HepG2 (cell line): ENCODE data around the gene NSMCE1. TPM values are rescaled to one million over a fixed set of nuclear protein-coding genes. Genes with fewer than 3 reads are reported as not detected.

ENCODE experiments used
- CHCHD3 ChIP-seq: sonication (generic); formaldehyde crosslinking; IDR thresholded peaks from 2 replicates; pipeline ENCODE4 v1.8.0; 2022; ENCODE audit warnings: mild to moderate bottlenecking, missing genetic modification reagents, moderate library complexity
- CREB1 ChIP-seq, 2 experiments: fragments of 450-650 bp in 1 of 2; IDR thresholded peaks; 2 replicates each; pipeline ENCODE4 v1.6.1; 2016 to 2017; ENCODE audit warnings: control low read depth in 1 of 2, mild to moderate bottlenecking in 1 of 2, missing compliant biosample characterization in 1 of 2, missing genetic modification characterization in 1 of 2
- DBP ChIP-seq: sonication (generic); formaldehyde crosslinking; IDR thresholded peaks from 2 replicates; pipeline ENCODE4 v1.4.0; 2020; ENCODE audit warnings: missing genetic modification reagents; ENCODE audit errors: not compliant biosample characterization
- E2F1 ChIP-seq: sonication (generic); formaldehyde crosslinking; IDR thresholded peaks from 2 replicates; pipeline ENCODE4 v1.5.0; 2020; ENCODE audit warnings: missing genetic modification reagents
- FOXO1 ChIP-seq: sonication (generic); formaldehyde crosslinking; IDR thresholded peaks from 2 replicates; pipeline ENCODE4 v1.4.0; 2020; ENCODE audit warnings: missing genetic modification reagents
- GLI4 ChIP-seq: sonication (generic); formaldehyde crosslinking; IDR thresholded peaks from 2 replicates; pipeline ENCODE4 v1.5.1; 2020; ENCODE audit warnings: missing genetic modification reagents, mild to moderate bottlenecking, moderate library complexity, borderline replicate concordance
- JUND ChIP-seq: sonication (generic); formaldehyde crosslinking; IDR thresholded peaks from 2 replicates; pipeline ENCODE4 v1.8.0; 2022; ENCODE audit warnings: mild to moderate bottlenecking, missing genetic modification reagents
- REST ChIP-seq, 2 experiments: IDR thresholded peaks; 2 replicates each; pipeline ENCODE4 v1.6.1; 2011 to 2012; ENCODE audit warnings: low read length in 2 of 2, borderline replicate concordance in 1 of 2, low read depth in 1 of 2, mild to moderate bottlenecking in 1 of 2, moderate library complexity in 1 of 2
- RXRA ChIP-seq: sonication (generic); formaldehyde crosslinking; IDR thresholded peaks from 2 replicates; pipeline ENCODE4 v1.5.1; 2020; ENCODE audit warnings: missing genetic modification reagents
- TBX3 ChIP-seq: fragments of 450-650 bp; IDR thresholded peaks from 2 replicates; pipeline ENCODE4 v1.6.1; 2017; ENCODE audit warnings: antibody characterized with exemption, mild to moderate bottlenecking, inconsistent platforms, borderline replicate concordance
- TEAD2 ChIP-seq: sonication (generic); formaldehyde crosslinking; IDR thresholded peaks from 2 replicates; pipeline ENCODE4 v1.9.0; 2021; ENCODE audit warnings: missing genetic modification reagents
- TIGD3 ChIP-seq: sonication (generic); formaldehyde crosslinking; IDR thresholded peaks from 2 replicates; pipeline ENCODE4 v1.5.1; 2020; ENCODE audit warnings: mild to moderate bottlenecking, missing genetic modification reagents, borderline replicate concordance
- WIZ ChIP-seq: sonication (generic); formaldehyde crosslinking; IDR thresholded peaks from 2 replicates; pipeline ENCODE4 v1.5.1; 2020; ENCODE audit warnings: mild to moderate bottlenecking, missing genetic modification reagents
- ZBTB14 ChIP-seq: sonication (generic); formaldehyde crosslinking; IDR thresholded peaks from 2 replicates; pipeline ENCODE4 v1.4.0; 2020; ENCODE audit warnings: missing genetic modification reagents
- ZNF562 ChIP-seq: sonication (generic); formaldehyde crosslinking; IDR thresholded peaks from 2 replicates; pipeline ENCODE4 v1.8.0; 2022; ENCODE audit warnings: missing genetic modification reagents, borderline replicate concordance
- ZNF740 ChIP-seq: sonication (generic); formaldehyde crosslinking; IDR thresholded peaks from 2 replicates; pipeline ENCODE4 v1.4.0; 2020; ENCODE audit warnings: missing genetic modification reagents
- ZNF75D ChIP-seq: sonication (generic); formaldehyde crosslinking; IDR thresholded peaks from 2 replicates; pipeline ENCODE4 v1.8.1; 2023; ENCODE audit warnings: missing genetic modification reagents, mild to moderate bottlenecking, borderline replicate concordance
- polyA plus RNA-seq, 8 experiments: library from polyadenylated mRNA; depleted of rRNA in 3 of 8; stranded (reverse) in 7 of 8; unstranded in 1 of 8; fragments of >200 nt; fragmentation: Illumina TruSeq in 4 of 8; extraction: Trizol in 4 of 8; gene quantifications; 2 replicates each; pipeline versions ENCODE4 v1.2.1 to v1.2.3, GENCODE V29; 2011 to 2016; ENCODE audit warnings: low read depth in 4 of 8, missing spikeins in 1 of 8, mixed read lengths in 1 of 8; ENCODE audit not compliant: insufficient read depth in 1 of 8
- total RNA-seq, 5 experiments: library from RNA; depleted of rRNA; stranded (reverse); fragments of >200 nt; fragmentation: Illumina TruSeq; extraction: Trizol; gene quantifications; 2 replicates each; pipeline ENCODE4 v1.2.3, GENCODE V29; 2016; ENCODE audit warnings: low read depth in 1 of 5

The NSMCE1 gene
- total and polyA plus RNA-seq, 2 of the 13 experiments (the other 11 are each of a cell fraction or from before 2014, with no cell fraction given) = 42.7 to 52.9 TPM

GRCh38 chr16:27214084-27214961 is 54.2 kb downstream of the NSMCE1 start (continued):
- TF ChIP-seq GLI4 = 0 out of 2 replicates have a peak, but pooled peaks have one; percentile 52
- TF ChIP-seq RXRA = peak; percentile 58; the same call in 1 of the 2 replicates
- no peak for TF ChIP-seq CREB1 (IDR thresholded peaks at IDR 0.05)
- TF ChIP-seq CREB1 (CRISPR knock-in tag; IDR thresholded peaks at IDR 0.05) = no peak; the same call in 1 of the 2 replicates
- TF ChIP-seq ZNF740 (CRISPR knock-in tag) = no peak
- TF ChIP-seq REST (IDR thresholded peaks at IDR 0.05; ENCODE audit: borderline replicate concordance in 1 of 2, low read depth in 1 of 2, low read length in 2 of 2) = no peak
- no peak; the same call in 1 of the 2 replicates for TF ChIP-seq FOXO1 (CRISPR knock-in tag)
- TF ChIP-seq DBP (CRISPR knock-in tag) = no peak
- TF ChIP-seq E2F1 (CRISPR knock-in tag) = no peak
- no peak for TF ChIP-seq CHCHD3 (CRISPR knock-in tag)
- no peak for TF ChIP-seq ZNF75D (CRISPR knock-in tag)
- TF ChIP-seq WIZ = no peak
- TF ChIP-seq TEAD2 = no peak
- no peak for TF ChIP-seq TIGD3 (CRISPR knock-in tag)
- no peak for TF ChIP-seq TBX3
- TF ChIP-seq JUND (CRISPR knock-in tag) = peak; percentile 15; the same call in 1 of the 2 replicates
- no peak for TF ChIP-seq ZBTB14 (CRISPR knock-in tag)
- TF ChIP-seq ZNF562 (CRISPR knock-in tag) = no peak
